GM19372 (cell line): ENCODE data around the gene KIR3DL2.
"Not testable (repeated sequence)": the region's sequence is repeated elsewhere in the genome, so short reads cannot be mapped to it uniquely, and the experiment has no call there.

Source experiments
- ATAC-seq: cut with Tn5 transposase; IDR thresholded peaks from one replicate; pipeline ENCODE4 v1.9.1; 2021; ENCODE audit warnings: mild to moderate bottlenecking, low read depth, moderate library complexity; ENCODE audit not compliant: unreplicated experiment

Gene KIR3DL2

GRCh38 chr19:54863459-54863858 lies 13.2 kb downstream of the KIR3DL2 start:
- ATAC-seq, result not testable (repeated sequence)

DNA sequence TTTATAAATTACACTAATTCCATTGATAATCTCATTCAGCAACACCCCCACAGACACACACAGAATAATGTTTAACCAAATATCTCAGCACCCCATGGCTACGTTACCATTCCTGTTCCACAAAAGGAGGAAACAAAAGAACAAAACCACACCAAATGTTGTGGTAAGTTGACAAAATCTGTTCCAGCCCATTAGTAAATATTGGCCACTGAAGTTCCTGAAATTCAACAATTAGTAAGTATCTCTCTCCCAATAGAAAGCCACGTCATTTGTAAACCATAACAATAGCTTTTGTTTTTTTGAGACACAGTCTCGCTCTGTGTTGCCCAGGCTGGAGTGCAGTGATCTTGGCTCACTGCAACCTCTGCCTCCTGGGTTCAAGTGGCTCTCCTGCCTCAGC lies 21.5 kb downstream of the KIR3DL2 start:
- no peak for ATAC-seq

DNA sequence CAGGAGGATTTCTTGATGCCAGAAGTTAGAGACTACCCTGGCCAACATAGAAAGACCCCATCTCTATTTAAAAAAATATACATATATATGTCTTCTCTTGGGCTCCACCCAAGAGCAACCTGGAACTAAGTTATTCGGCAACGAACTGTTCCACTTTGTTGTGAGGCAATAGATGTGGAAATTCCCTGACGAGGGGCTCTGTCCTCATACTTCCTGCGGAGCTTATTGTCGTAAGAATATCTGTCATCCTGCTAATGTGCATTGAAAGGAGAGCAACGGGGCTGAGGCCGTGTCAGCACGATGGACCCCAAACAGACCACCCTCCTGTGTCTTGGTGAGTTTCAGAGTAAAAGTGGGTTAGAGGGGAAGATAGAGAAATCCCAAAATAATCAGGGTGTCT lies 23.7 kb downstream of the KIR3DL2 start, which contains the start of gene FCAR:
TSS of gene FCAR (plus strand) at position 246 of the 400 bp plus-strand sequence. CDS start at position 301, 55 bp downstream.
- no peak for ATAC-seq

GRCh38 chr19:54875506-54875905 lies 25.3 kb downstream of the KIR3DL2 start:
- ATAC-seq, result no peak

- no peak for ATAC-seq
These were observed 27.2 kb downstream of the KIR3DL2 start for GRCh38 chr19:54877471-54877870.

GRCh38 chr19:54881884-54882283 lies 31.6 kb downstream of the KIR3DL2 start:
- no peak for ATAC-seq

GRCh38 chr19:54882758-54883157 lies 32.5 kb downstream of the KIR3DL2 start:
- ATAC-seq, result no peak

DNA sequence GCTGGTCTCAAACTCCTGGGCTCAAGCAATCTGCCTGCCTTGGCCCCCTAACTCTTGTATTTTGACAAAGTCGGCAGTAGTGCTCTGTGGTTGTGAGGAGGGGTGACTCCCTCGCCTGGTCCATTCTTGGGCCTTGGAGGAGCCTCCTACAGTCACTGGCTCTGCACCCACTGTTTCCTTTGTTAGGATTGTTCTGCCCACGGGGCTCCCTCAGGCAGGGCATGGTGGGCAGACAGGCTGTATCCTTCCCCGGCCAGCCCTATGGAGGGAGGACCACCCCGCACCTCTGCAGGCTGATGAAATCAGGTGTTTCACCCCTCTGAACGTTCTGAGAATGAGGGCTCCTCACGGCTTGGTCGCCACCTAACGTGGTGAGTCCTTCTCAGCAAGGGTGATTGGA lies 33.0 kb downstream of the KIR3DL2 start:
- ATAC-seq, result no peak

DNA sequence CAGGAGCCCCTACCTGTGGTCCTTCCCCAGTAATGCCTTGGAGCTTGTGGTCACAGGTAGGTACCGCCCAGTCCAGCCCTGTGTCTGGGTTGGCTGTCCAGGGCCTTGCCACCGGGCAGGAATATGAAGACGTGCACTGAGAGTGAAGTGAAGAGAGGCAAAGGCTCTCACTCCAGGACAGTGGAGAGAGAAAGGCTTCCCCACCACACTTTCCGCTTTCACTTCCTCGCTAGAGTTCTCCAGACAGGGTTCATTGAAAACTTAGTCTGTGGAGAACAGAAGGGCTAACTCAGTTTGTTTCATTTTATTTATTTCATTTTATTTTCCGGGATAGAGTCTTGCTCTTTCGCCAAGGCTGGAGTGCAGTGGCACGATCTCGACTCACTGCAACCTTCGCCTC lies 38.0 kb downstream of the KIR3DL2 start:
- ATAC-seq, result no peak

DNA sequence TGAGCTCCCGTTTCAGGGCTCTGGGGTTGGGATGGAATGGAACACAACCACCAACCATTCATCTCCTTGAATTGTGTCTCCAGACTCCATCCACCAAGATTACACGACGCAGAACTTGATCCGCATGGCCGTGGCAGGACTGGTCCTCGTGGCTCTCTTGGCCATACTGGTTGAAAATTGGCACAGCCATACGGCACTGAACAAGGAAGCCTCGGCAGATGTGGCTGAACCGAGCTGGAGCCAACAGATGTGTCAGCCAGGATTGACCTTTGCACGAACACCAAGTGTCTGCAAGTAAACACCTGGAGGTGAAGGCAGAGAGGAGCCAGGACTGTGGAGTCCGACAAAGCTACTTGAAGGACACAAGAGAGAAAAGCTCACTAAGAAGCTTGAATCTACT lies 39.3 kb downstream of the KIR3DL2 start:
- ATAC-seq, result no peak

DNA sequence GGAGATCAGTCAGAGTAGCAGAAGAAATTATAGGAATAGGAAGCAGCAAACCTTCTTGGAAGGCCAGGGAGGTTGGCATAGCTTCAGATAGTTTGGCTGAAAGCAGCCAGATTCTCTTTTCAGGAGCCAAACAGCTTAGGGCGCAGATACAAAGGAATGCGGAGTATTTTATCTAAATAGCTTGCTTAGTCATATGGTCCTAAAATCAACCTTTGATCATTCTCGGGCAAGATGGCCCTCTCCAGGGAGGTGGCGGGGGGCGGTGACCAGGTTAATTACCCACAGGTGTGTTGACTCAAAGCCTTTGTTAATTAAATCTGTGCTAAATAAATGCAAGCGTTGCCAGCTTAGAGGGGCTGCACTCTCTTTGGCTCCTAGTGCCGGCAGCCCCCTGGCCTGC lies 43.2 kb downstream of the KIR3DL2 start:
- no peak for ATAC-seq

- ATAC-seq, result not testable (repeated sequence)
These were observed 43.9 kb downstream of the KIR3DL2 start for GRCh38 chr19:54894106-54894505.

DNA sequence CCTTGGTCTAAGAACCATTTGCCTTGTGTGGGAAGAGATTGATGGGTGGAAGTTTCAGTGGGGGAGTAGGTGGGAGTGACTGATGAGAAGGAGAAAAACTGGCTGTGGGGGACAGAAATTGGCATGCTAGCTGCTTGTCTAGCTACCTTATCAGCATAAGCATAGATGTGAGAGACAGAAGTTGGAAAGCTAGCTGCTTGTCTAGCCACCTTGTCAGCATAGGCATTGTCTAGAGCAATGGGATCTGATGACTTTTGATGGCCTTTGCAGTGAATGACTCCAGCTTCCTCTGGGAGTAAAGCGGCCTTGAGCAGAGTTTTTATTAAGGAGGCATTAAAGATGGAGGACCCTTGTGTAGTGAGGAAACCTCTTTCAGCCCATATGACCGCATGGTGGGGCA lies 45.8 kb downstream of the KIR3DL2 start:
- no peak for ATAC-seq

- ATAC-seq, result not testable (repeated sequence)
These were observed 48.4 kb downstream of the KIR3DL2 start for GRCh38 chr19:54898685-54899084.

- ATAC-seq, result not testable (repeated sequence)
These were observed 49.4 kb downstream of the KIR3DL2 start for GRCh38 chr19:54899646-54900045.

DNA sequence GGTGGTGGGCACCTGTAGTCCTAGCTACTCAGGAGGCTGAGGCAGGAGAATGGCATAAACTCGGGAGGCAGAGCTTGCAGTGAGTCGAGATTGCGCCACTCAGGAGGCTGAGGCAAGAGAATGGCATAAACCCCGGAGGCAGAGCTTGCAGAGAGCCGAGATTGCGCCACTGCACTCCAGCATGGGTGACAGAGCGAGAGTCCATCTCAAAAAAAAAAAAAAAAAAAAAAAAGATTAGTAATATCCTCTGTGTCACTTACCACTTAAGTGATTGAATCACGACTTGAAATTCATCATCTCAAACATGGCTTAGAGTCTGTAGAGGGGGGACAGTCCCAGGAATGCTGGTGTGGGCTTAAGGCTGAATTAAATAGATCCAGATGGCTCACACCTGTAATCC lies 50.9 kb downstream of the KIR3DL2 start:
- ATAC-seq, result not testable (repeated sequence)

- ATAC-seq, result no peak
These were observed 51.8 kb downstream of the KIR3DL2 start for GRCh38 chr19:54902061-54902460.

- ATAC-seq, result no peak
These were observed 53.1 kb downstream of the KIR3DL2 start for GRCh38 chr19:54903303-54903702.

DNA sequence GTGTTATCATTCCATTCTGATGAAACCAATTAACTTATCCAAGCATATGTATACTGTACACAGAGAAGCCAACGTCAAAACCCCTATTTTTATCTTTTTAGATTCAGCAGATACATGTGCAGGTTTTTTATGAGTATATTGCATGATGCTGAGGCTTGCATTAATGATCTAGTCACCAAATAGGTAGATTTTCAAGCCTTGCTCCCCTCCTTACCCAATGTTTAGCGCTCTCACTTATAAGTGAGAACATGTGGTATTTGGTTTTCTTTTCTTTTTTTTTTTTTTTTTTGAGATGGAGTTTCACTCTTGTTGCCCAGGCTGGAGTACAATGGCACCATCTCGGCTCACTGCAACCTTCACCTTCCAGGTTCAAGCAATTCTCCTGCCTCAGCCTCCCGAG lies 54.0 kb downstream of the KIR3DL2 start:
- ATAC-seq, result not testable (repeated sequence)

- ATAC-seq, result no peak
These were observed 55.2 kb downstream of the KIR3DL2 start for GRCh38 chr19:54905421-54905802.

DNA sequence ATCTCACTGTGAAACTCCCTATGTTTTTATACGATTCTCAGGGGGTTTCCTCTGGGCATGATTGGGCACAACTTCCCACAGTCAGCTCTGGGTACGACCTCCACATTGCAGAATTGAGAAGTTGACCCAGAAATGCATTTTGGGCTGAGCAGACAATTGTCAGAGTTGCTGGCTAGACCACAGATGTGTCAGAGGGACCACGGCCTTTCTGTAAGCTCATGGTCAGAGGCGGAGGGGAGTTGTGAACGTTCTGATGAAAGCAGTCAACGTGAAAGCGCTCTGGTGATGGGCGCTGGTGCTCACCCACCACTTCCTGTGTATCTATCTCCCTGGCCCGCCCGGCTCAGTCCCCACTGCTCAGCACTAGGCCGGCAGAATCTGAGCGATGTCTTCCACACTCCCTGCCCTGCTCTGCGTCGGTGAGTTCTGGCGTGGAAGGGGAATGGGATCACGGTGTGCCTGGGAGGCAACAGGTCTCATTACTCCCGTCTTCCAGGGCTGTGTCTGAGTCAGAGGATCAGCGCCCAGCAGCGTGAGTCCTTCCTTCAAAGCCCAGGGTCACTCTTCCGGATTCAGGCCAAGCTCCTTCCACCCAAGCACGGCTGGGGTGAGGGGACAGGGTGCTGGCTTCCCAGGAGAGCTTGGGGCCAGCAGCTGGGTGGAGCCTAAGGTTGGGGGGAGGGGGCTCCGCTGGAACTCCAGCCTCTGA lies 55.7 kb downstream of the KIR3DL2 start, which contains the start of gene NCR1:
TSS of gene NCR1 (plus strand) at position 346 of the 709 bp plus-strand sequence. CDS start at position 386, 40 bp downstream.
- no peak for ATAC-seq

DNA sequence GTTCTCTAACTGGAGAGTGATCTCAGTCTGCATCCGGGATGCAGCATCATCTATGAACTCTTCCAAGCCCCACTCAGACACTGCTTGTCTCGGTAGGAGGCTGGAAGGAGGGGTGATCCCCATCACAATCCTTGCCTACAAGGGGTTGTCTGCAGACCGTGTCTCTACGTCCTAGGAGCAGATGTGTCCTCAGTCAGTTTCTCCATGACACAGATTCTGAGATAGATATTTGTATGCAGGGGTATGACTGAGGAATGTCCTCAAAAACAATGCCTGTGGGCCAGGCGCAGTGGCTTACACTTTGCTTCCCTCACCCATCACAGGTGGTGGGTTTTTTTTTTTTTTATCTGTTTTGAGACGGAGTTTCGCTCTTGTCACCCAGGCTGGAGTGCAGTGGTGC lies 56.6 kb downstream of the KIR3DL2 start:
- ATAC-seq, result no peak
